HL-60 (cell line): Measurements from ENCODE around the gene SMYD2.

Experiments
- CTCF ChIP-seq: IDR thresholded peaks from one replicate; pipeline ENCODE4 v1.5.1; 2011; ENCODE audit warnings: low read length, control low read depth, inconsistent platforms; ENCODE audit not compliant: insufficient read depth
- GABPA ChIP-seq: IDR thresholded peaks from 2 replicates; pipeline ENCODE4 v1.6.1; 2012; ENCODE audit warnings: low read depth
- POLR2AphosphoS5 ChIP-seq: IDR thresholded peaks from 2 replicates; pipeline ENCODE4 v1.6.1; 2012; ENCODE audit warnings: low read depth
- SPI1 ChIP-seq: IDR thresholded peaks from 2 replicates; pipeline ENCODE4 v1.6.1; 2012; ENCODE audit warnings: low read depth, mild to moderate bottlenecking, borderline replicate concordance
- TF ChIP-seq, protein P1 (sequence below): IDR thresholded peaks from 2 replicates; pipeline ENCODE4 v1.6.1; 2012; ENCODE audit warnings: low read depth; ENCODE audit not compliant: insufficient replicate concordance

DNA sequence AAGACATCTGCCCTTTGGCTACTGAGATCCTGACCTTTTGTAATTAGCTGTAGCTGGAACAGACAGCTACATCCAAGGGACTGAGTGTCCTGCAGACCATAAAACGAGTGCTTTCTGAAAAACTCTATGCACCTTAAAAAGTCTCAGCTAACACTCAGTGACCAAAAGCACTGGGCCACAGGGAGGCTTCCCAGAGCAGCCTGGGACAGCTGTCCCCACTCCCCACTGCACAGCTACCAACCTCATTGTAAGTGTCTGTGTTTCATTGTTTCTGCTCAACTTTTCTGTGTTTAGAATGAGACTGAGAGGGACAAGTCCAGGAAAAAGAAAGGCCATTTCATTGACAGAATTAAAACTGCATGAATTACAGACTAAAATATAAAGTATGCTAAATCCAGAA lies 80.7 kb downstream of the SMYD2 start:
- TF ChIP-seq POLR2AphosphoS5 (no peak), CTCF (no peak), SPI1 (no peak), GABPA (no peak)
- TF ChIP-seq, protein P1, sequence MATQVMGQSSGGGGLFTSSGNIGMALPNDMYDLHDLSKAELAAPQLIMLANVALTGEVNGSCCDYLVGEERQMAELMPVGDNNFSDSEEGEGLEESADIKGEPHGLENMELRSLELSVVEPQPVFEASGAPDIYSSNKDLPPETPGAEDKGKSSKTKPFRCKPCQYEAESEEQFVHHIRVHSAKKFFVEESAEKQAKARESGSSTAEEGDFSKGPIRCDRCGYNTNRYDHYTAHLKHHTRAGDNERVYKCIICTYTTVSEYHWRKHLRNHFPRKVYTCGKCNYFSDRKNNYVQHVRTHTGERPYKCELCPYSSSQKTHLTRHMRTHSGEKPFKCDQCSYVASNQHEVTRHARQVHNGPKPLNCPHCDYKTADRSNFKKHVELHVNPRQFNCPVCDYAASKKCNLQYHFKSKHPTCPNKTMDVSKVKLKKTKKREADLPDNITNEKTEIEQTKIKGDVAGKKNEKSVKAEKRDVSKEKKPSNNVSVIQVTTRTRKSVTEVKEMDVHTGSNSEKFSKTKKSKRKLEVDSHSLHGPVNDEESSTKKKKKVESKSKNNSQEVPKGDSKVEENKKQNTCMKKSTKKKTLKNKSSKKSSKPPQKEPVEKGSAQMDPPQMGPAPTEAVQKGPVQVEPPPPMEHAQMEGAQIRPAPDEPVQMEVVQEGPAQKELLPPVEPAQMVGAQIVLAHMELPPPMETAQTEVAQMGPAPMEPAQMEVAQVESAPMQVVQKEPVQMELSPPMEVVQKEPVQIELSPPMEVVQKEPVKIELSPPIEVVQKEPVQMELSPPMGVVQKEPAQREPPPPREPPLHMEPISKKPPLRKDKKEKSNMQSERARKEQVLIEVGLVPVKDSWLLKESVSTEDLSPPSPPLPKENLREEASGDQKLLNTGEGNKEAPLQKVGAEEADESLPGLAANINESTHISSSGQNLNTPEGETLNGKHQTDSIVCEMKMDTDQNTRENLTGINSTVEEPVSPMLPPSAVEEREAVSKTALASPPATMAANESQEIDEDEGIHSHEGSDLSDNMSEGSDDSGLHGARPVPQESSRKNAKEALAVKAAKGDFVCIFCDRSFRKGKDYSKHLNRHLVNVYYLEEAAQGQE: no peak
